Right renal pelvis (tissue), 4 donors: ENCODE measurements around the gene TBPL2. TPM values are rescaled to one million over a fixed set of nuclear protein-coding genes. Genes with fewer than 3 reads are reported as not detected.

ENCODE experiments used
- DNase-seq, 4 donors: peaks; one replicate each; pipeline ENCODE4 v3.0.0-alpha.2; 2013; ENCODE audit warnings: low read depth in 4 of 4, low spot score in 3 of 4, missing footprints in 1 of 4
- polyA plus RNA-seq, 4 donors: library from polyadenylated mRNA; unstranded; fragments of 120-200 nt; gene quantifications; one replicate each; pipeline ENCODE4 v1.2.1, GENCODE V29; 2013; ENCODE audit not compliant: insufficient read length in 4 of 4

TBPL2 gene
- polyA plus RNA-seq, 4 donors = 0.10 TPM; not detected in 2

DNA sequence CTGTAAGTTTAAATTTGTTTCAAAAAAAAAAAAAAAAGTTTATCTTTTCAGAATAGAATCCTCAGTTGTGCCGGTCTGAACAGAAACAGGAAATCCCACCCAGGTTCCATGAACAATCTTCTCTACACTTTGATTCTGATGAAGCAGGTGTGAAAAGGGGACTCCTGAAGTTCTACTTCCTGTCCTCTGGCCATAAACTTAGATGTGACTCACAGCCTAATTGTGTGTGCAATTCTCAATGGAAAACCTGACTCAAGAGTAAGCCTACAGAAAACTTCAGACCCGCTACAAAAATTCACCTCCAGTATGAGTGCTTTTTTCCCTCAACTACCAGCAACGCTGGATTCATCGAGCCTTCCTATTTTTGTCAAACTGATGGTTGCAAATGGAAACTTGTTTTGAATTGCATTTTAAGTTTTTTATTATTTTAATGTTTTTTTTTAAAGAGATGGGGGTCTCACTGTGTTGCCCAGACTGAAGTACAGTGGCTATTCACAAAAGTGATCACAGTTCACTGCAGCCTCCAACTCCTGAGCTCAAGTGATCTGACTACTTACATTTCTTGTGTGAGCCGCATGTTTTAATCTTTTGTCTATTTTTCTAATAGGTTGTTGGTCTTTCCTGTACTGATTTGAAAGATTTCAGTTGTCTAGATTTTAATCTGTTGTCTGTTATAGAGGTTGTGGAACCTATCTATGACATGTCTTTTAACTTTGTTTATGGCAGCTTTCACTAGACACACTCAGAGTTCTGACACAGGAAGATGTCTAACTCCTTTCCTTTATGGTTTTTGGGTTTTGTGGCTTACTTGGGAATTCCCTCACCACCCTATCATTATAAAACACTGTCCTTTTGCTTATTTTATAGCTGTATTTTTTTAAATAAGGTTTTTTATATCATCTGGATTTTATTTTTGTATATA, 66.4 kb downstream of the TBPL2 start:
- no peak for DNase-seq

- DNase-seq = no peak
Measured at GRCh38 chr14:55372825-55373224, 67.6 kb downstream of the TBPL2 start.

DNA sequence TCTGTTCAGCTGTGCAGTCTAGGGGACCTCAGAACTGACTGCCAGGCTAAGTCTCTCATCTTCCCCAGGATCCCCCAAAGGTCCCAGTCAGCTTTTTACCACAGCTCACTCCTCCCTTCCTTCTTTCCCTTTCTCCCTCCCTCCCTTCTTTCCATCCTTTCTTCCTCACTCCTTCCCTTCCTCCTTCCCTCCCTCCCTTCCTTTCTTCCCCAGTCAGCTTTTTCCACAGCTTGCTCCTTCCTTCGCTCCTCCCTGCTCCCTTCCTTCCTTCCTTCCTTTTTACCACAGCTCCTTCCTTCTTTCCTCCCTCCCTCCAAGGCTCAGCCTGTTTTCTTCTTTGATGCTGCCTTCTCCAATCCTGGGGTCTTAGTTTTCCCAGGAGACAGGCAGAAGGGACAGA, 68.0 kb downstream of the TBPL2 start:
- DNase-seq = no peak

DNA sequence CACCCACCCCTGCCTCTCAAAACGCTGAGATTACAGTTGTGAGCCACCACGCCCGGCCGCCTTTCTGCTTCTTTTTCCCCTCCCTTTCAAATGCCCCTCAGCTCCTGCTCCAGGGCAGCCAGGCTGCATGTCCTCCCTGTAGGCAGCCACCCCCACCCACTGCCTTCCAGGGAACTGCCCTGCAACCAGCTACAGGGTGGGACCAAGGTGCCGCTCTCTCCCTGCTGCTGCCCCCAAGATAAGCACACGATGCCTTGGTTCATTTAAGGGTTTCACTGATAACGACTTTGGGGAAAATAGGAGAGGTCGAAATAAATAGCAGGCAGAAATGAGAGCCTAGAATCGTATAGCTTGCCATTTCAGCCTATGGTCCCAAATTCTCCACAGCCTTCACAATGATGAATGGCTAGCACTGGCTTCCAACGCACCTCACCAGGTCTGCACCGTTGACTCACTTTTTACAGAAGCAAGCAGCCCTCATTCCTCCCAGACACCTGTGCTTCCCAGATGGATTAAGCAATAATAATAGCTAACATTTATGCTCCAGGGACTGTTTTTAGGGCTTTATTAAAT, 69.4 kb downstream of the TBPL2 start:
- DNase-seq = no peak

DNA sequence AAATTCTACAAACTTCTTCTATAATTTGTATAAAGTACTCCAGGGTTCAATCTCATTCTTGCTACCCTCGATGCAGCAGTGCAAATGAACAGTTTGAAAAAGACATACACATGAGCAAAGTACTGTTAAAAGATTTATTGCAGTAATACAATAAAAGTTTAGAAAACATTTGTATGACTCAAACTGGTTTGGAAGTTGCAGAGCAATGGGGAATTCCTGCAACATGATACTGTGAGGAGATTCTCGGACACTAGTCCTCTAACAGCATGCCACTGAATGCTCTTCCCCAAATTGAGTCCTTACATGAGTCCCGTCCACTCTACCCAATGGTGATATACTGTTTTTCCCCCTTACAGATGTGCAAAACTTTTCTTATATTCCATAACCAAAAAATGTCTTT, 74.1 kb downstream of the TBPL2 start:
- DNase-seq = no peak

Other genes starting within 250 kb of the TBPL2 start
- gene DLGAP5, start 249.0 kb downstream of the TBPL2 start, polyA plus RNA-seq = 10 to 100 TPM; 27.2 to 33.3 (median 29.4) TPM
- 10 to 100 TPM; 33.3 to 40.5 (median 39.2) TPM for gene FBXO34, start 169.2 kb downstream of the TBPL2 start, polyA plus RNA-seq
- gene ATG14, start 28.8 kb downstream of the TBPL2 start, polyA plus RNA-seq = 10 to 100 TPM; 16.0 to 22.1 (median 19.9) TPM
- gene KTN1, start 139.6 kb upstream of the TBPL2 start, polyA plus RNA-seq = 100 to 1,000 TPM; 183 to 223 (median 217) TPM